NOMO-1 (cell line): ENCODE results near the gene NECAB2.

Source experiments
- DNase-seq, 2 experiments: peaks; one replicate each; lab custom pipeline; 2025; ENCODE audit not compliant: unreplicated experiment in 2 of 2; lab: John Stamatoyannopoulos, UW

NECAB2 gene

DNA sequence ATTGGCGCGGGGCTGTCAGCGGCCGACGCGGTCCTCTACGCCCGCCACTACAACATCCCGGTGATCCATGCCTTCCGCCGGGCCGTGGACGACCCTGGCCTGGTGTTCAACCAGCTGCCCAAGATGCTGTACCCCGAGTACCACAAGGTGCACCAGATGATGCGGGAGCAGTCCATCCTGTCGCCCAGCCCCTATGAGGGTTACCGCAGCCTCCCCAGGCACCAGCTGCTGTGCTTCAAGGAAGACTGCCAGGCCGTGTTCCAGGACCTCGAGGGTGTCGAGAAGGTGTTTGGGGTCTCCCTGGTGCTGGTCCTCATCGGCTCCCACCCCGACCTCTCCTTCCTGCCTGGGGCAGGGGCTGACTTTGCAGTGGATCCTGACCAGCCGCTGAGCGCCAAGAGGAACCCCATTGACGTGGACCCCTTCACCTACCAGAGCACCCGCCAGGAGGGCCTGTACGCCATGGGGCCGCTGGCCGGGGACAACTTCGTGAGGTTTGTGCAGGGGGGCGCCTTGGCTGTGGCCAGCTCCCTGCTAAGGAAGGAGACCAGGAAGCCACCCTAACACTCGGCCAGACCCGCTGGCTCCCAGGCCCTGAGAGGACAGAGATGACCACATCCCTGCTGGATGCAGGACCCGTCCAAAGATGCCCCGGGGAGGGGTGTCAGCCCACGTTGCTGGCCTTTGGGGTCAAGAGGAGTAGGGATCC, 2.4 kb upstream of the NECAB2 start:
- DNase-seq = no peak

GRCh38 chr16:83966153-83966696, 1.8 kb upstream of the NECAB2 start:
- no peak for DNase-seq

GRCh38 chr16:83967091-83967490, 953 bp upstream of the NECAB2 start:
- DNase-seq = no peak

- DNase-seq = no peak
Measured at GRCh38 chr16:83968306-83968851, 335 bp downstream of the NECAB2 start.

DNA sequence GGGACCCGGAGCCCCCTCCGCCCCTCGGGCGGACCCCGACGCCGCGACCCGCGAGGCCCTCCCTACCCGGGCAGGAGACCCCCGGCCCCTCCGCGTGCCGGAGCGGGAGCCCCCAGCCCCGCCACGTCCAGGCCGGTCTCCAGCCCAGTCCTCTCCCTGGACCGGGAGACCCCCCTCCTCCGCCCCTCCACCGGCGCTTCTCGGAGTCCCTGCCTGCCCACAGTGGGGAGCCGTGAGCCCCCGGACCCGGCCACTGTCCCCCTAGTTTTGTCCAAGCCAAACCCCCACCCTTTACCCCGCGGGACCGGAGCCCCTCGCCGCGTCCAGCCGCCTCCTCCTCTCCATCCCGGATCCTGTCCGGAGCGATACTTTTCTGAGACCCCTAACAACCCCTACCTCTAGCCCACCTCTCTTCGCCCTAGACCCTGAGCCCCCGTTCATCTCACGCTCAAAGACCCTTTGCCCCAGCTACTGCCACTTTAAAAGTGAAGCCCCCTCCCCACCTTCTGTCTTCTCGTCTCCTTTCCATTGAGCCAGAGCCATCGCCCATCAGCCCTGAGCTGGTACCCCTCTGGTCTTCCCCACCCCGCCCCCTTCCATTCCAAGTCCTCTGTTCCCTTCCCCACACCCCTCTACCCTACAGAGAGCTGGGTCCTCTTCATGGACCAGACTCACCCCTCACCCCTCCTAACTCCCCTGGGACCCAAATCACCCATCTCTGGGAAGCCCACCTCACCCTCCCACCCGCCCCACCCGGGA, 1.0 kb downstream of the NECAB2 start:
- DNase-seq = no peak

GRCh38 chr16:83969771-83970429, 1.9 kb downstream of the NECAB2 start:
- no peak for DNase-seq

GRCh38 chr16:83970430-83970815, 2.4 kb downstream of the NECAB2 start:
- DNase-seq = no peak

GRCh38 chr16:83971165-83972130, 3.4 kb downstream of the NECAB2 start:
- no peak for DNase-seq

DNA sequence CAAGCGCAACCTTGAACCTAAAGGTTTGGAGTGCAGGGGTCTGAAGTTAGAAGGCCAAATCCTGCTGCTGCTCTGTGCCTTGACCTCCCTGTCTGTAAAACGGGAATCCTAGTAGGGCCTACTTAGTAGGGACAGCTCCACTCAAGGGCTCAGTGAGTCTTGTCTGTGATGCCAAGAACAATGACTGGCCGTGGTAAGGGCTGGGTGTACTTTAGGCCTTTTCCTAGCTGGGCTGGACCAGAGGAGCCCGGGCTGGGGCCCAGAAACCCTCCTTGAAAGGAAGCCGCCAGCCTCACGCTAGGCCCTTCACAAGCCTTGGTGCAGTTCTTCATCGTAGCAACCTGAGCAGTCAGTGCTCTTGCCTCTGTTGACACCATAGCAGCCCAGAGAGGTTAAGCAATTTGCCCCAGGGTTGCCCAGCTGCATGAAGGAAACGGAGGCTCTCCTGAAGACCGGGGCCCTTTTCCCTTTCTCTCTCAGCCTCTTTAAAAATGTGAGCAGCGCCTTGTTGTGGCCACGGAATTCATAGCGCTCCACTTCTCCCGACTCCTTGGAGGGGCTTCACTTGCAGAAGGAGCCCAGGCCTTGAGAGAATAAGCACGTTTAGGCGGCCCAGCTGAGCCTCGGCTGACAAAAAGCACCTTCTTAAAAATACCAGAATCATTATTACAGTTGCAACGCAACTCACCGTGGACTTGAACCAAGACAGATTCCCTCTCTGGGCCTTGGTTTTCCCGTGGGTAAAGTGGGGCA, 4.4 kb downstream of the NECAB2 start:
- DNase-seq = no peak

- no peak for DNase-seq
Measured at GRCh38 chr16:83973077-83973476, 5.0 kb downstream of the NECAB2 start.

- no peak for DNase-seq
Measured at GRCh38 chr16:83973581-83974385, 5.7 kb downstream of the NECAB2 start.

DNA sequence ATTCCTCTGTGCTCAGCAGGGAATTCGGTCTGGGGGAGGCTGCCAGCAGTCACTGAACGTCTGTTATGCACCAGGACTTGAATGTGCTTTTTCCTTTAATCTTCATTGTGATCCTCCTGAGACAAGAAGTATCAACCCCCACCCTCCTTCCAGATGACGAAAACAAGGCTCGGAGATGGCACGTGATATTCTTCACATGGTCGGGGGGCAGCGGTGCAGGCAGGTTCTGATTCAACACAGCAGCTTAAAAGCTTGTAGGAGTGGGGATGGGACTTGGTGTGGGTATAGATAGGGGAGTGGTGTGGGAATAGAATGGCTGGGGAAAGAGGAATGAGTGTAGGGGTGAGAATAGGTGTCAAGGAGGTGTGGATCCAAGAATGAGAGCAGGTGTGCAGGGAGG, 6.4 kb downstream of the NECAB2 start:
- no peak for DNase-seq

GRCh38 chr16:83975590-83976260, 7.7 kb downstream of the NECAB2 start:
- no peak for DNase-seq

- no peak for DNase-seq
Measured at GRCh38 chr16:83977056-83977815, 9.2 kb downstream of the NECAB2 start.

DNA sequence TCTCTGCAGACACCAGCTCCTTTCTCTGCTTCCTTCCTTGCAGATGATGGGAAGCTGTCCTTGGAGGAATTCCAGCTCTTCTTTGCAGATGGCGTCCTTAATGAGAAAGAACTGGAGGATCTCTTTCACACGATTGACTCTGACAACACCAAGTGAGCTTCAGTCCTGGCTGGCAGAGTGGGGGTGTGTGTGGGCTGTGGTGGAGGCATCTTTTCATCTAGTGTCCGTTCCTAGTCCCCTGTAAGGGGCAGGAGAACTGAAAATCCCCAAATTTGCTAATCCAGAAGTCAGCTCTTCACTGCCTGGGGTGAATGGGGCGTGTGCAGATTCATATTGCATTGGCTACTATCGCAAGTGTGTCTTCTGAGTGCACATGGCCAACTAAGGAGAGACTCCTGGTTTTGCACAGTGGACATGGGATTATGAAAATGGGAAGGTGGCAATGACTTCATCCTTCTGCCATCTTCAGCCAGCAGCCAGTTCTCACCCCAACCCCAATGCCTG, 10.4 kb downstream of the NECAB2 start:
- no peak for DNase-seq

- DNase-seq = no peak
Measured at GRCh38 chr16:83979441-83979840, 11.4 kb downstream of the NECAB2 start.

DNA sequence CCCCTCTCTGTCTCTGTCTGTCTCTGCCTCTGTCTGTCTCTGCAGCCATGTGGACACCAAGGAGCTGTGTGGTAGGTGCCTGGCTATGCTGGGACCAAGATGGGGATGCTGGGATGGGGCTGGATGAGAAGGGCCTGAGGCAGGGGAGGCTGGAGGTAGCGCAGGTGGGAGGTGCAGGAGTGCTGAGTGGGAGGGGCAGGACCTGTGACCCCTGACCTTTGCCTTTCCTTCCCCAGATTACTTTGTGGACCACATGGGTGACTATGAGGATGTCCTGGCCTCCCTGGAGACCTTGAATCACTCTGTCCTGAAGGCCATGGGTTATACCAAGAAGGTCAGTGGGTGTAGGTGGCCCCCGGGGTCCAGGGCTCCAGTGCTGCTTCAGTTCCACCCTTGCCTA, 12.8 kb downstream of the NECAB2 start:
- no peak for DNase-seq
